22Rv1 (cell line): ENCODE data around the gene ASTN2.

Experiments used
- H3K27ac ChIP-seq: fragments of 450-650 bp; 2 replicates; pipeline ENCODE4 v1.5.1; 2017
- ZFX ChIP-seq: fragments of 450-650 bp; IDR thresholded peaks from 2 replicates; pipeline ENCODE4 v1.6.1; 2017; ENCODE audit warnings: antibody characterized with exemption, borderline replicate concordance
- TF ChIP-seq, protein P1 (sequence below): fragments of 450-650 bp; IDR thresholded peaks from 2 replicates; pipeline ENCODE4 v1.5.1; 2017; ENCODE audit warnings: mild to moderate bottlenecking

The ASTN2 gene

GRCh38 chr9:117414906-117415331 is at the start of gene ASTN2:
Gene ASTN2, minus strand, starts transcription at chr9:117415057. Its CDS starts 119 bp downstream, at chr9:117414938.
- H3K27ac ChIP-seq = no peak within 1 kb of the TSS
- TF ChIP-seq, protein P1, sequence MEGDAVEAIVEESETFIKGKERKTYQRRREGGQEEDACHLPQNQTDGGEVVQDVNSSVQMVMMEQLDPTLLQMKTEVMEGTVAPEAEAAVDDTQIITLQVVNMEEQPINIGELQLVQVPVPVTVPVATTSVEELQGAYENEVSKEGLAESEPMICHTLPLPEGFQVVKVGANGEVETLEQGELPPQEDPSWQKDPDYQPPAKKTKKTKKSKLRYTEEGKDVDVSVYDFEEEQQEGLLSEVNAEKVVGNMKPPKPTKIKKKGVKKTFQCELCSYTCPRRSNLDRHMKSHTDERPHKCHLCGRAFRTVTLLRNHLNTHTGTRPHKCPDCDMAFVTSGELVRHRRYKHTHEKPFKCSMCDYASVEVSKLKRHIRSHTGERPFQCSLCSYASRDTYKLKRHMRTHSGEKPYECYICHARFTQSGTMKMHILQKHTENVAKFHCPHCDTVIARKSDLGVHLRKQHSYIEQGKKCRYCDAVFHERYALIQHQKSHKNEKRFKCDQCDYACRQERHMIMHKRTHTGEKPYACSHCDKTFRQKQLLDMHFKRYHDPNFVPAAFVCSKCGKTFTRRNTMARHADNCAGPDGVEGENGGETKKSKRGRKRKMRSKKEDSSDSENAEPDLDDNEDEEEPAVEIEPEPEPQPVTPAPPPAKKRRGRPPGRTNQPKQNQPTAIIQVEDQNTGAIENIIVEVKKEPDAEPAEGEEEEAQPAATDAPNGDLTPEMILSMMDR = no peak
- no peak for TF ChIP-seq ZFX

GRCh38 chr9:117462861-117463260 is 48.0 kb upstream of the ASTN2 start:
- H3K27ac ChIP-seq = no peak overlapping the region
- TF ChIP-seq, protein P1 = no peak
- TF ChIP-seq ZFX = no peak

DNA sequence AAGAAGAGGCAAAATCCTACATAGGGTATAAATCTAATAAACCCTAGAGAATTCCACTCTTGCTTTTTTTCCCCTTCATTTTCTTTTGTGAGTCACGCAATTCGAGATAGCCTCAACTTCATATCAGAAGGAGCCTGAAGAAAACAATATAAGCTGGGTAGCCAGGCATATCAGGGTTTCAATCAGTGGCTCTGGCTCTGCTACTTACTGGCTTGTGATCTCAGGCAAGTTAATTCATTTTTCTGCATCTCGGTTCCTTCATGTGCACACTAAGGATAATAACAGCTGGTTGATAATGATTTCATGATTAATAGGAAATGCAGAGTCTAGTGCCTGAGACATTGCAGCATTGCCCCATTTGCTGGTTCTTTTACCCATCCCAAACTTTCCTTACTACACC is 46.5 kb upstream of the ASTN2 start:
- H3K27ac ChIP-seq = no peak overlapping the region
- no peak for TF ChIP-seq ZFX
- TF ChIP-seq, protein P1 = no peak

- H3K27ac ChIP-seq = no peak overlapping the region
- no peak for TF ChIP-seq ZFX
- TF ChIP-seq, protein P1 = no peak
Measured at GRCh38 chr9:117460743-117461142, 45.9 kb upstream of the ASTN2 start.

DNA sequence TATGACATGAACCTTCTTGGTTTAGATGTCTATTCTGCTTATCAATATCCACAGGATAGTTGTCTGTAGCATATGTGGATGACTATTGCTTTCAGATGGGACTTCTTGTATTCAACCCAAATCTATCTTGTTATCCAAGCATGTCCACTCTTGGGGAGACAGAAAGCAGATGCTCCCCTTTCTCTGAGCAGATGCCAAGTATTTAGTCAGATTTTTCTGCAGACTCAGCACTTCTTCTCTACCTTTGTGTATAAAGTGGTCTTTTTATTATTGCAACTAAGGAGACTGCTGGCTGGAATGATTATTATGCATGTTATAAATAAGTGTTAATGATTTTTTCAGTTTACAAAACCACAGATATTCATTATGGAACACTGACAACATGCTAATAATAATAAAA is 45.1 kb upstream of the ASTN2 start:
- H3K27ac ChIP-seq = no peak overlapping the region
- no peak for TF ChIP-seq ZFX
- TF ChIP-seq, protein P1 = no peak

DNA sequence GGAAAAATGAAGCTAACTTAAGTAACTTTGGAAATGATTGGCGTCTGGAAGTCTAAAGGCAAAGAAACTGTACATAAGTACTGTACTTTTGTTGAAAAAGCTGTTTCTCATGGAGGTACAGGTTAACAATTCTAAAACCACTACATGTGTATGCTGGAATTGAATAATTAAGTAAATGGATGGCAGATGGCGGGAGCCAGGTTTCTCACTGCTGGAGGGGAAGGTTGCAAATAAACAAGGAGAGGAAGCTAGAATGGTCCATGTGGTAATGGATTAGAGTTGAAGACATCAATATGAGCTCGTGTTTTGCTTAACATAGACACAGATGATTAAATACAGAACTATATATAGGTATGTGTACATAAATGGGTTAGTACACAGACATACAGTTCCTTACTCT is 43.2 kb upstream of the ASTN2 start:
- H3K27ac ChIP-seq = no peak overlapping the region
- TF ChIP-seq, protein P1 = no peak
- TF ChIP-seq ZFX = no peak

GRCh38 chr9:117454711-117455110 is 39.9 kb upstream of the ASTN2 start:
- H3K27ac ChIP-seq = no peak overlapping the region
- TF ChIP-seq, protein P1 = no peak
- TF ChIP-seq ZFX = no peak
